GM19468 (cell line): Measurements from ENCODE around the gene CLDND2.

Experiments
- ATAC-seq: cut with Tn5 transposase; IDR thresholded peaks from one replicate; pipeline ENCODE4 v1.9.1; 2021; ENCODE audit warnings: mild to moderate bottlenecking, moderate library complexity, moderate number of reproducible peaks; ENCODE audit not compliant: unreplicated experiment; ENCODE audit errors: extremely low read depth

The CLDND2 gene

GRCh38 chr19:51386882-51387520, 18.2 kb upstream of the CLDND2 start:
- ATAC-seq, result no peak

GRCh38 chr19:51382004-51382403, 13.2 kb upstream of the CLDND2 start:
- no peak for ATAC-seq

- no peak for ATAC-seq
Measured at GRCh38 chr19:51380379-51380778, 11.6 kb upstream of the CLDND2 start.

GRCh38 chr19:51377422-51377821, 8.6 kb upstream of the CLDND2 start:
- no peak for ATAC-seq

- no peak for ATAC-seq
Measured at GRCh38 chr19:51375504-51376221, 6.9 kb upstream of the CLDND2 start.

GRCh38 chr19:51372649-51373504, 4.1 kb upstream of the CLDND2 start, which contains the start of gene NKG7:
Gene NKG7 (minus strand): TSS chr19:51372654. CDS start chr19:51372535, 119 bp downstream.
- no peak for ATAC-seq

- ATAC-seq, result no peak
Measured at GRCh38 chr19:51372021-51372648, 3.3 kb upstream of the CLDND2 start.

GRCh38 chr19:51371186-51371690, 2.4 kb upstream of the CLDND2 start:
- ATAC-seq, result no peak

- no peak for ATAC-seq
Measured at GRCh38 chr19:51370230-51370629, 1.4 kb upstream of the CLDND2 start.

GRCh38 chr19:51367565-51368365, 1.0 kb downstream of the CLDND2 start:
- peak; percentile 51 for ATAC-seq

GRCh38 chr19:51367255-51367564, 1.6 kb downstream of the CLDND2 start:
- no peak for ATAC-seq

GRCh38 chr19:51366389-51367254, 2.2 kb downstream of the CLDND2 start:
- ATAC-seq, result no peak

GRCh38 chr19:51365965-51366388, 2.8 kb downstream of the CLDND2 start, which contains the start of gene ETFB:
Gene ETFB (minus strand): TSS chr19:51366388. CDS start chr19:51366326, 62 bp downstream.
- no peak for ATAC-seq

GRCh38 chr19:51365211-51365964, 3.4 kb downstream of the CLDND2 start:
- no peak for ATAC-seq

GRCh38 chr19:51364200-51365106, 4.3 kb downstream of the CLDND2 start:
- no peak for ATAC-seq

GRCh38 chr19:51361239-51361638, 7.6 kb downstream of the CLDND2 start:
- ATAC-seq, result no peak

- no peak for ATAC-seq
Measured at GRCh38 chr19:51359294-51359693, 9.5 kb downstream of the CLDND2 start.
